GM18907 (cell line): ENCODE data around the gene CD2AP.

Source experiments
- ATAC-seq: cut with Tn5 transposase; IDR thresholded peaks from one replicate; pipeline ENCODE4 v1.9.1; 2021; ENCODE audit warnings: mild to moderate bottlenecking, moderate library complexity; ENCODE audit not compliant: unreplicated experiment

CD2AP gene

GRCh38 chr6:47672816-47673215 is 195.2 kb downstream of the CD2AP start:
- no peak for ATAC-seq

GRCh38 chr6:47674673-47675072 is 197.1 kb downstream of the CD2AP start:
- ATAC-seq, result no peak
